ENCODE data around the gene CYBRD1. TPM values are rescaled to one million over a fixed set of nuclear protein-coding genes. Genes with fewer than 3 reads are reported as not detected.

CYBRD1 gene
- total RNA-seq, 4 donors from 2014 or later: 201 to 603 (median 522) TPM

DNA sequence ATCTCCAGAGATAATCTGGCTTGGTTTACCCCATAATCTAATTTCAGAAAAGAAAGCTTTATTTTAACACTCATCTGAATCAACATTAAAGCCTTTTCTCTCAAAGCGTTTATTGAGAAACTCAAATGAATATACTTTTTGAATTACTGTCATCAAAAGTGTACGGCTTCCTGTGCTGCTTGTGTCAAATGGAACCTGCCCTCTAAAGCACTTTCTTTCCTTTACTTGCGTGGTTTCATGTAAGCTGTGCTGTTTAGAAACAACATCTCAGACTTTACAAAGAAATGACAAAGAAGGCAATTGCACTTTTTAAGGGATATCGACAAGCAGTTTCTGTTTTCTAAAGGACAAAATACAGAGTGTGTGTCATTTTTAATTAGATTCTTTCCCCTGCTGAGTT lies 35.1 kb downstream of the CYBRD1 start:
- TF ChIP-seq, protein P1, sequence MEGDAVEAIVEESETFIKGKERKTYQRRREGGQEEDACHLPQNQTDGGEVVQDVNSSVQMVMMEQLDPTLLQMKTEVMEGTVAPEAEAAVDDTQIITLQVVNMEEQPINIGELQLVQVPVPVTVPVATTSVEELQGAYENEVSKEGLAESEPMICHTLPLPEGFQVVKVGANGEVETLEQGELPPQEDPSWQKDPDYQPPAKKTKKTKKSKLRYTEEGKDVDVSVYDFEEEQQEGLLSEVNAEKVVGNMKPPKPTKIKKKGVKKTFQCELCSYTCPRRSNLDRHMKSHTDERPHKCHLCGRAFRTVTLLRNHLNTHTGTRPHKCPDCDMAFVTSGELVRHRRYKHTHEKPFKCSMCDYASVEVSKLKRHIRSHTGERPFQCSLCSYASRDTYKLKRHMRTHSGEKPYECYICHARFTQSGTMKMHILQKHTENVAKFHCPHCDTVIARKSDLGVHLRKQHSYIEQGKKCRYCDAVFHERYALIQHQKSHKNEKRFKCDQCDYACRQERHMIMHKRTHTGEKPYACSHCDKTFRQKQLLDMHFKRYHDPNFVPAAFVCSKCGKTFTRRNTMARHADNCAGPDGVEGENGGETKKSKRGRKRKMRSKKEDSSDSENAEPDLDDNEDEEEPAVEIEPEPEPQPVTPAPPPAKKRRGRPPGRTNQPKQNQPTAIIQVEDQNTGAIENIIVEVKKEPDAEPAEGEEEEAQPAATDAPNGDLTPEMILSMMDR (IDR thresholded peaks at IDR 0.05; ENCODE audit: low read depth): no peak

GRCh38 chr2:171563301-171563700 lies 41.0 kb downstream of the CYBRD1 start:
- TF ChIP-seq, protein P1 (IDR thresholded peaks at IDR 0.05; ENCODE audit: low read depth): no peak

DNA sequence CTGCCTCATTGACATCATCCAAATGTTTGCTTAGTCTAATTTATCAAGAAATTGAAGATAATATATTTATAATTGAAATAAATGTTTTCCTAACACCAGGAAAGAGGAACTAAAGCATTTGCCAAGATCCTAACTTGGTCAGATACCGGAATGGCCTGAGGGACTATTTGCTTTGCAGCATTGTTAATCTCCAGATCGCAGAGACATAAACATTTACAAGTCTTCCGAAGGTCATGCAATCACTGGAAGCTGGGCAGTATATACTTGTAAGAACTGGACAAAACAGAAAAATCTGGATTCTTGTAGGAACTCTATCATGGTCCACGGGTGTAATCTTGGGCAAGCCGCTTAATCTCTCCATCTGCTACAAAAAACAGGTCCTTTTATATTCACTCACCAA lies 42.2 kb downstream of the CYBRD1 start:
- TF ChIP-seq, protein P1 (IDR thresholded peaks at IDR 0.05; ENCODE audit: low read depth): no peak

- TF ChIP-seq, protein P1 (IDR thresholded peaks at IDR 0.05; ENCODE audit: low read depth): no peak
These were observed 43.8 kb downstream of the CYBRD1 start for GRCh38 chr2:171566057-171566456.

DNA sequence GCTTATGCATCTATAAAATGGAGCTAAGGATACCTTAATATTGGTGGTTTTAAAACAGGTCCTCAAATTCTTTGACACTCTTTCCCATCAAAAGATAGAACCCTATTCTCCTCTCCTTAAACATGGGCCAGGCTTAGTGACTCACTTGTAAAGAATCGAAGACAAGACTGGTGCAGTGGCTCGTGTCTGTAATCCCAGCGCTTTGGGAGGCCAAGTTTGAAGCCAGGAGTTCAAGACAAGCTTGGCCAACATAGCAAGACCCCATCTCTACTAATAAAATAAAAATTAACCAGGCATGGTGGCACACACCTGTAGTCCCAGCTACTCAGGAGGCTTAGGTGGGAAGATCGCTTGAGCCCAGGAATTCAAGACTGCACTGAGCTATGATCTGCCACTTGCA lies 44.5 kb downstream of the CYBRD1 start:
- TF ChIP-seq, protein P1 (IDR thresholded peaks at IDR 0.05; ENCODE audit: low read depth): no peak

GRCh38 chr2:171568089-171568488 lies 45.8 kb downstream of the CYBRD1 start:
- TF ChIP-seq, protein P1 (IDR thresholded peaks at IDR 0.05; ENCODE audit: low read depth): no peak

GRCh38 chr2:171571721-171572120 lies 49.4 kb downstream of the CYBRD1 start:
- TF ChIP-seq, protein P1 (IDR thresholded peaks at IDR 0.05; ENCODE audit: low read depth): no peak
